Measurements from ENCODE around the gene KLHL21. TPM values are rescaled to one million over a fixed set of nuclear protein-coding genes. Genes with fewer than 3 reads are reported as not detected.

The KLHL21 gene
- total RNA-seq, 2 donors from 2014 or later = 38.4 to 60.0 TPM

- ATAC-seq (no peak), DNase-seq (no peak)
- Histone ChIP-seq H3K36me3 (replicated peaks in 1 of 2; ENCODE audit: insufficient read depth in 1 of 2, low read depth in 2 of 2) (peaks cover 3 to 6% of the 10 kb centered on the region in 2 donors), H3K4me1 (peaks cover 34% of the 10 kb centered on the region), H3K4me3 (no peak overlapping the region), H3K27ac (no peak overlapping the region), H3K9me3 (no peaks in the 10 kb centered on the region), H3K27me3 (no peaks in the 10 kb centered on the region)
- no peak for TF ChIP-seq CTCF (IDR thresholded peaks at IDR 0.05)
- no peak for TF ChIP-seq POLR2A (IDR thresholded peaks at IDR 0.05)
- intact Hi-C loops (cut with DNase I) = no loop called here
- 87 to 96% methylated on average over 7 to 8 of the region's 8 CpGs for WGBS, 2 donors
These were observed 28.4 kb upstream of the KLHL21 start for GRCh38 chr1:6631058-6631457.

GRCh38 chr1:6630027-6630426 lies 27.4 kb upstream of the KLHL21 start:
- ATAC-seq = no peak
- DNase-seq = no peak
- Histone ChIP-seq H3K27me3 (no peaks in the 10 kb centered on the region), H3K27ac (no peak overlapping the region), H3K36me3 (replicated peaks in 1 of 2; ENCODE audit: insufficient read depth in 1 of 2, low read depth in 2 of 2) (peaks cover 3 to 6% of the 10 kb centered on the region in 2 donors), H3K9me3 (no peaks in the 10 kb centered on the region), H3K4me3 (no peak overlapping the region), H3K4me1 (peaks cover 29% of the 10 kb centered on the region)
- TF ChIP-seq POLR2A (IDR thresholded peaks at IDR 0.05) = no peak
- no peak for TF ChIP-seq CTCF (IDR thresholded peaks at IDR 0.05)
- 76 to 92% methylated on average over 8 of the region's 8 CpGs for WGBS, 2 donors
- intact Hi-C loops (cut with DNase I) = no loop called here

- peaks cover 27% of the 10 kb centered on the region for H3K4me1 ChIP-seq
- 90 to 92% methylated on average over 12 of the region's 12 CpGs for WGBS, 2 donors
- H3K36me3 ChIP-seq (replicated peaks in 1 of 2; ENCODE audit: insufficient read depth in 1 of 2, low read depth in 2 of 2) = peaks cover 3 to 6% of the 10 kb centered on the region in 2 donors
- no peak for DNase-seq
- intact Hi-C loops (cut with DNase I) = no loop called here
- no peaks in the 10 kb centered on the region for H3K27me3 ChIP-seq
- no peak for TF ChIP-seq CTCF (IDR thresholded peaks at IDR 0.05)
- no peak for TF ChIP-seq POLR2A (IDR thresholded peaks at IDR 0.05)
- ATAC-seq = no peak
- no peak overlapping the region for H3K4me3 ChIP-seq
- H3K9me3 ChIP-seq = no peaks in the 10 kb centered on the region
- no peak overlapping the region for H3K27ac ChIP-seq
These were observed 26.4 kb upstream of the KLHL21 start for GRCh38 chr1:6628971-6629479.

- intact Hi-C loops (cut with DNase I) = no loop called here
- no peak overlapping the region for H3K4me3 ChIP-seq
These were observed 25.3 kb upstream of the KLHL21 start for GRCh38 chr1:6627841-6628545.

More at GRCh38 chr1:6627841-6628545, 25.3 kb upstream of the KLHL21 start:
- ATAC-seq (no peak), DNase-seq (no peak)
- Histone ChIP-seq H3K27me3 (no peaks in the 10 kb centered on the region), H3K36me3 (replicated peaks in 1 of 2; ENCODE audit: insufficient read depth in 1 of 2, low read depth in 2 of 2) (peaks cover 1 to 3% of the 10 kb centered on the region in 2 donors), H3K4me1 (peaks cover 27% of the 10 kb centered on the region), H3K9me3 (no peaks in the 10 kb centered on the region), H3K27ac (no peak overlapping the region)
- TF ChIP-seq POLR2A (IDR thresholded peaks at IDR 0.05) (no peak), CTCF (IDR thresholded peaks at IDR 0.05) (no peak)
- 90 to 92% methylated on average over 17 to 21 of the region's 21 CpGs for WGBS, 2 donors
